HG02798 (cell line): ENCODE measurements around the gene COL5A3.

Experiments used
- ATAC-seq: cut with Tn5 transposase; IDR thresholded peaks from one replicate; pipeline ENCODE4 v1.9.1; 2021; ENCODE audit warnings: mild to moderate bottlenecking; ENCODE audit not compliant: unreplicated experiment, poor library complexity

Gene COL5A3

DNA sequence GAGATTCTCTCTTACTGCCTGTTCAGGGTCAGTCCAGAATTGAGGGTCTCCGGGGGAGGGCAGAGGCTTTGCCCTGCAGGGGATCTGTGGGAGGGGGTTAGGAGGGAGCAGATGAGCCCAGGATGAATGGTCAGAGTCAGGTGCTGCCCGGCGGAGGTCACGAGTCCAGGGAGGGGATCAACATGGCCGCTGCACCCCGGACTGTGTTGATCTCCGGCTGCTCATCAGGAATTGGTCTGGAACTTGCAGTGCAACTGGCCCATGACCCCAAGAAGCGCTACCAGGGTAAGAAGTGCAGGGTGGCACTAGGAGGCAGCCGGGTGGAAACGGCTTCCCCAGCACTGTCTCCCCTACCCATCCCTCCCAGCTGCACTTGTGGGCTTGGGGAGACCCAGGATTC, 3.0 kb upstream of the COL5A3 start, which contains the start of gene RDH8:
Gene RDH8 (plus strand): TSS at position 168 of the 400 bp plus-strand sequence. CDS start 15 bp downstream, at position 183.
- ATAC-seq: no peak

DNA sequence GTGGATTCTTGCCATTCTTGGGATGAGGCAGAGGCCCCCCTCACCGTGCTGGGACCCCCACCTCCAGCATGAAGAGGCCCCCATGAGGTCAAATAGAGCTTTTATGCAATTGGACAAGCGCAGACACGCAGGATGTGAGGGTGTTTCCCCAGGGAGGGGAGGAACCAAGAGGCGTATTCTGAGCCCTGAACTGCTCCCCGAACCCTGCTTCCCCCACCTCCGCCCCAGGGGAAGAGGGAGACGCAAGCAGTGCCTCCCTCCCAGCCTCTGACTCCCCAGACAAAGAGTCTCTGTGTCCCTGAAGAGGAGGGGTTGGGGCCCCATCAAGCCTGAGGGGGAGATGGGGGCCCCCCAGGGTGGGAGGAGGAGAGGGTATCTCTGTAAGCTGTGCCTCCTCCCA, 1.7 kb upstream of the COL5A3 start:
- no peak for ATAC-seq

DNA sequence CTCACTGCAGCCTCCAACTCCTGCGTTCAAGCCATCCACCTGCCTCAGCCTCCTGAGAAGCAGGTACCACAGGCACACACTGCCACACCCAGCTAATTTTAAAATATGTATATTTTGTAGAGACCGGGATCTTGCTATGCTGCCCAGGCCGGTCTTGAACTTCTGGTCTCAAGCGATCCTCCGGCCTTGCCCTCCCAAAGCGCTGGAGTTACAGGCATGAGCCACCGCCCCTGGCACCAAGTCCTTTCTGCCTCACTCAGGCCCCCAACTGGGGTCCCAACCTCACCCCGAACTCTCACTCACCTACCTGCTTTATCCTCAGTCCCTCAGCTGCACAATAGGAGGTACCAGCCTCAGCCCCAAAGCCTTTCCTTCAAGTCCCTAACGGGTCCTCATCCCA, 635 bp upstream of the COL5A3 start:
- ATAC-seq: no peak

DNA sequence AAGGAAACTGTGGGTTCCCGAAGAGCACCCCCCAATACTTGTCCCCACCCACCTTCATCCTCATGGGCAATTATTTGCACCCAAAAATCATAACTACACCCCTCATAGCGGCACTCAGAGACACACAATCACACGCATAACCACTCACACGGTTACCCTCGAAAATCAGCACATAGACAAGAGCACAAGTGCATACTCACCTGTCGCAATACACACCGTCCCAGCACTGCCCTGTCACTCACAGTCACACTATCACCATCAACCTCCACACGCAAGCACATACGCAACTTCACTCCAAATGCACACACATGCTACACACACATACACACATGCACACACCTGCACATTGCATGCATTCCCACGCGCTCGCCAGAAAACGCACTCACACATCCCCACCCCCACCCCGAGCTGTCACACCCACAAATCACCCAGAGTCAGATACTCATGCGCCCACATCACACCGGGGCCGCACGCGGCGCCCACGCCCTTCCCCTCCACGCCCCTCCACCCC, 535 bp downstream of the COL5A3 start:
- no peak for ATAC-seq

DNA sequence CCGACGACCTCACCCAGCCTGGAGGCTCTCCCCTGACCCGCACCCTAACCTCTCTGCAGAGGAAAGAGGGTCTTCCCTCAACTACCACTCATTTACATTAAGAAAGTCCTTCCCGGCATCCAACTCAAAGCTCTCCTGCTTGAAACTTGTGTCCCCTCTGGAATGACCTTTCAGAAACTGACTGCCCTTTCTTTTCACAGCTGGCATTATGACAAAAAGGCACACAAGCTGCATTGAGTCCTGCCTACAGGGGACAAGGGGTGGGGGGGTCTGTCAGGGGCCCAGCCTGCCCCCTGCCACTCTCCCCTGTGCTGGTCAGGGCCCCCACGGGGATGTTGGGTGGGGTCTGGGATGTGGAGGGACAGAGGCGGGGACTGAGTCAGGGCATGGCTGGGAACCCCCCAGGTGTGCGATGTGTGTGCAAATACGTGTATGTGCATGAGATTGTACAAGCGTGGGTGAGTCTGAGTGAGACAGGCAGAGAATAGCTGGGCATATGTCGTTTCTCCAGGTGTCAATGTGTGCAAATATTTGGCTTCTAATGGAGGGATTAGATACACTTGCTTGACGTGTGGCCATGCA, 2.0 kb downstream of the COL5A3 start:
- no peak for ATAC-seq

DNA sequence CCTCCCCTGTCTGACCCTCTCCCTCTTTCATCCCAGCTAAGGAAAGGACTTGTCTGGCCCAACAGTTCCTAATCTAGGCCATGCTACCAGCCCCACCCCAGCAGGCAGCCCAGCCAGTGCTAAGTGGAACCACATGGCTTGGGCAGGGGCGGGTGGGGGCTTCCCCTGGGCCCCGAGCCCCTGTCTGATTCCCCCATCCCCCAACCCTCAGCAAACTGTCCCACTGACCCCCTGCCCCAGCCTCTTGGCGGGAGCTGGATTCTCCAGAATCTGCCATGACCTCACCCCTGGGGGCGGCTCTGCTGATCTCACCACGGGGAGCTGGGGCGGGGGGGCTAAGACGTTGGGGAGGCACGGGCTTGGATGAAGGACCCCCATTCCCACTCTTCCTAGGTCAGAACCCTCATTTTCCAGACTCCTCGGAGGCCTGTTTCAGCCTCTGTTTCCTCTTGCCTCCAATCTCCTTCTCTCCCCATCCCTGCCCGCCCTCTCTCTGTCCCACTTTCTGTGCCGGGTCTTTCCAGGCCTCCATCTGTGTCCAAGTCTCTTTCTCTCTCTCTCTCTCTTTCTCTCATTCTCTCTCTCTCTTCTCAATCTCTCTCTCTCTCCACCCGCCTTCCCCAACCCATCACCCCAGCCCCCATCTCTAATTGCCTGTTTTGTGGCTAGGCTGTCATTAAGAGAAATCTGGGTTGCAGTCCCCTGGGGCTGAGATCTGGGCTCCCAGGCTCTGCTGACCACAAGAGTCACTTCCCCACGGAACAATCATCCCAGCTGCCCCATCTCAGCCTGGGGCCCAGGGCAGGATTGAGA, 2.7 kb downstream of the COL5A3 start:
- no peak for ATAC-seq

DNA sequence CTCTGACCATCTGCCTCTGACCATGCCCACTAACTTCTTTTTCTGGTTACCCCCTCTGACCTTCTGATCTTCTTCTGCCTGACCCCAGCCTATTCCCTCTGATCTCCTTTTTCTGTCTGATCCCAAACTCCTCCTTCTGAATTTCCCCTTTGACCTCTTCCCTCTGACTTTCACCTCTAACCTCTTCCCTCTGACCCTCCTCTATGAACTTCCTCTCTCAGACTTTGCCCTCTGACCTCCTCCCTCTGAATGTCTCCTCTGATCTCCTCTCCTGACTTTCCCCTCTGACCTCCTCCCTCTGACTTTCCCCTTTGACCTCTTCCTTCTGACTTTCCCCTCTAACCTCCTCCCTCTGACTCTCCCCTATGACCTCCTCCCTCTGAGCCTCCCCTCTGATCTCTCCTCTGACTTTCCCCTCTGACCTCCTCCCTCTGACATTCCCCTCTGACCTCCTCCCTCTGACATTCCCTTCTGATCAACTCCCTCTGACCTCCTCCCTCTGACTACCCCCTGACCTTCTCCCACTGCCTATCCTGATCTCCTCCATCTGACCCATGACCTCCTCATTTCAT, 3.5 kb downstream of the COL5A3 start:
- no peak for ATAC-seq

DNA sequence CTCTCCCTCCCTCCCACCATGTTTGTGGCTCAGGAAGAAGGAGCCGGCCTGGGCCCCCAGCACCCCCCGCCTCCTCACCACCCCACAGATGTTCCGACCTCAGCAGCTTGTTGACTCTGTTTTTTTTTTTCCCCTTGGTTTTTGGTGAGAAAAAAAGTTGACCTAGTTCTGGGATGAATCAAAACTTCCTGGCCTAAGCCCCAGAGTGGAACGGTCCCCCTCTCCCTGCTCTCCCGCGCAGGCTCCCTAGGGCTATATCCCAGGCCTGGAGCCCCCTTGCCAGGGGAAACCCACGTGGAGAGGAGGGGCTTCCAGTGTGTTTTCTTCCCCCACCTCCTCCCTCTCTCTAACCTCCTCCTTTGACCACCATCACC, 4.0 kb downstream of the COL5A3 start:
- ATAC-seq: no peak

DNA sequence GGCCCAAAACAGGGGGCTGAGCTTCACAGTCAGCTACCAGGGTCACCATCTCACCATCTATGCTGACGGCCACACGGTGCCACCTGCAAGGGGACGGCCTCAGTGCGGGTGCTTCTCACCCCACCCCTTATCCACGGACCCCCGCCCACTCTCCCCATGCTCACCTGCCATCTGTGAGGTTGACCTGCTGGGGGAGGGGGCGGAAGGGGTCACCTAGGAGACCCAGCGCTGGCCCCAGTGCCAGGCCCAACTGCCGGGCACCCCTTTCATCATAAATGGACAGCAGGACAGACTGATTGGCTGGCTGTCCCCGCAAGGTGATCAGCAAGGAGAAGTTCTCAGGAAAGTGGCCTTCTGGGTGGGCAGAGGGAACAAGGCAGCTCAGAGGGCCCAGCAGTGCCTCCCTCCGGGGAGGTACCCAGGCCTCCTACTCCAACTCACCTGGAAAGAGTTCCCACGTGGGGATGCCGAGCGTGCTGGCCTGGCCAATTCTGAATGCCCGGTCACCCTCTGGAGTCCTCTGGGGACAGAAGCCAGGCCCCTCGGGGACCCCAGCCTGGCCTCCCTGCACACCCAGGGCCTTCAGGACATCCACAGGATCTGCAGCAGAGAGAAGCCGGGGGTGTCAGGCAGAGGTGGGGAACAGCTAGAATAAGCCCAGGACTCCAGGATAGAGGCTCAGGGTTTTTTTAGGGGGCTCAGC, 4.5 kb downstream of the COL5A3 start:
- no peak for ATAC-seq

DNA sequence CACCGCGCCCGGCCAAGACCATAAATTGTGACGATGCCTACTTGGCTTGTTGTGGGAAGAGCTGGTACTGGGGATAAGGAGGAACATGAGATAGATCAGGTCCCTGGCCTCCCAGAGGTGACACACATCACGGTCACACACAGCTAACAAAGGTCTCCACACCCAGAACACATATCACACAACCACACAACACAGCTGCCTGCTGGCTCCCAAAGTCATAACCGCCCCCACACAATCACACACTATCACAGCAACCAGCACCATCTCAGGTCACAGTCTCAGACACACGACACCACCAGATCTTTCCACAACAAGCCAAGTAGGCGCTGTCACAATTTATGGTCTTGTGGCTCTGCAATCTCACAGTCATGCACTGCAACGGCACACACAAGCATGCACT, 5.7 kb downstream of the COL5A3 start:
- no peak for ATAC-seq

DNA sequence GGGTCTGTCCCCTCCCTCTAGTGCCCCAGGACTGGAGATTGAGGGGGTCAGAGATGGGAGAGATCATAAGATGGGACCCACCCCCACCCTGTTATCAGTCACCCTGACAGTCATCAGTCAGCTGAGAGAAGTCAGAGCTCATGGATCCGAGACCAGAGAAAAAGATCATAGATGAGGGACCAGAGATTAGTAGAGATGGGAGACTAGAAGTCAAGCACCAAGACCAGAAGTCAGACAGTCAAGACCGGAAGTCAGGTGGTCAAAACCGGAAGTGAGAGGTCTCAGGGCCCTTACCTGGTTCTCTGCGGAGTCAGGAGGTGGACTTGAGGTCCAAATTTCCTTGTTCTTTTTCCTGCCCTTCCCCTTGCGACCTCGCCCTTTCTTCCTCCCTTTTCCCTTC, 7.0 kb downstream of the COL5A3 start:
- no peak for ATAC-seq

DNA sequence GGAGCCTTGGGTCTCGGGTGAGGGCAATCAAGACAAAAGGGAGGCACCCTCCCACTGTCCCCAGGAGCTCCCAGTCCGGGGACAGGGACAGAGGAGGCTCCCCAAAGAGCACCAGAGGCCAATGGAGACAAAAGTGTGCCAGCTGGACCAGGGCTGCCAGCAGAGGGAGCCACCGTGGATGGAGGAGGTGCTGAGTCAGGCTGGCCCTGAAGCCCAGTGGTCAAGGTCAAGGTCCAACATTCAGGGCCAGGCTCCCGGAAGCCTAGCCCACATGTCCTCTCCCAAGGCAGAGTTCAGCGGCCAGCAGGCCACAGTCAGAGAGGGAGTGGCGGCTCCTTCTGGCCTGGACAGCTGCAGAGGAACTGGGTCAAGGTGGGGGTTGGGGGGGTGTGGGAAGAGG, 8.4 kb downstream of the COL5A3 start:
- no peak for ATAC-seq

DNA sequence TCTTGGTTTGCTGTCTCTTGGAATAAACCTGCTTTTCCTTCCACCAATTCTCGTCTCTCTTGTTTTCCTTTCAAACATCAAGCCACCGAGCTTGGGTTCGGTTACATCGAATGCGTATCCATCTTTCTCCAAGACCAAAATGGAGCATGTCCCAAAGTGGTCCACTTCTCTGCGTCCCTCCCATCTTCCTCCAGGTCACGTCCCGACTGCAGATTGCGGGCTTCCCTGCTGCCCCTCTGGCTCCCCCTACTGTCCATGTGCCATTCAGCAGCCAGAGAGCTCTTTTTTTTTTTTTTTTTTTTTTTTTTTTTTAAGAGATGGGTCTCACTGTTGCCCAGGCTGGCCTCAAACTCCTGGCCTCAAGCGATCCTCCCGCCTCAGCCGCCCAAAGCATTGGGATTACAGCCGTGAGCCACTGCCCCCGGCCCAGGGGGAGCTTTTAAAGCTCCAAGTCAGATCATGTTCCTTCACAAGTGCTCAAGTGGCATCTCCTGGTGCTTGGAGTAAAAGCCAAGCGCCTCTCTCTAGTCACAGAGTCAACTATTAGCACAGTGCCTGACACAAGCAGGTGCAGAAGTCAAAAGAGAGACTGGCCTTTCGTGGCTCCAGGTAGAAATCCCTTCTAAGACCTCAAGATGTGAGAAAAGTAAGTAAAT, 10.0 kb downstream of the COL5A3 start:
- ATAC-seq: no peak

DNA sequence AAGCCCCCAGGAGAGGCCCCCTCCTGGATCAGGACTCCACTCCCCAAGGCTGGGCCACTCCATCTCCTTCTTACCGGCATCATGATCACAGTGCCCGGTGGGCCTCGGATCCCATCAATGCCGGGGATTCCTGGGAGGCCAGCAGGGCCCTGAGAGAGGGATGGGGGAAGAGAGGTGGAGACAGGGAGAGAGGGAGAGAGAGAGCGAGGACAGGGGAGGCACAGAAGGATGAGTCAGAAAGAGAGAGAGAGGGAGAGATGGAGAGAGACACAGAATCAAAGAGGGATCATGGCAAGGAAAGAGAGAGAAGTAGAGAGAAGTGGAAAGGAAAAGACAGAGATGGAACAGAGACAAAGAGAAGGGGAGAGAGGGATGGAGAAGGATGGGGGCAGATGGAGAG, 13.8 kb downstream of the COL5A3 start:
- no peak for ATAC-seq

DNA sequence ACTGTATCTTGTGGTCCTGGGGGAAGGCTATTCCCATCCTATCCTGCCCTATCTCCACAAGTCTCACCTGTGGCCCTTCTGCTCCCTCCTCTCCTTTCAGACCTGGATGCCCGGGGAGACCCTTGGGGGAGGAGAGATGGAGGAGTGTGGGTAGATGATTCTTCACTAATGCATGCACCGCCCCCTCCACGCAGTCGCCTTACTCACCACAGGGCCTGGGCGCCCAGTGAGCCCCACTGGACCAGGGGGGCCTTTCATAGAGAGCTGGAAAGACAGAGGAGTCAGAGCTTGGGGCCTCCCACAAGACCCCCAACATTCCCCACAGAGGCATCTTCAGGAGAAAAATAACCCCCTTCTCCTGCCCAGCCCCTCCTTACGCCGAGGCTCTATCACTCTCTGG, 14.3 kb downstream of the COL5A3 start:
- ATAC-seq: no peak

DNA sequence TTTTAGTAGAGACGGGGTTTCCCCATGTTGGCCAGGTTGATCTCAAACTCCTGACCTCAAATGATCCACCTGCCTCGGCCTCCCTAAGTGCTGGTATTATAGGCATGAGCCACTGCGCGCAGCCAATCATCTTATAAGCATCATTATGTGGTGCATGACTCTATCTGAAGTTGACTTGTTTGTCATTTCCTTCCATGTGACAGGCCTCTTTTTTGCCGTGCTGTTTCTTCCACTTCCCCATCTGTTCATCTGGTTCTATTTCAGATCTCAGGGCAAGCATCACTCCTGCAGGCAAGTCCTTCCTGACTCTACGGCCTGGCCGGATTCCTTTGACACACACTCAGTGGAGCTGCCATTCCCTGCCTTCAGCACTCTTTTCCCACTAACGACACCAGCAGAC, 15.2 kb downstream of the COL5A3 start:
- no peak for ATAC-seq

DNA sequence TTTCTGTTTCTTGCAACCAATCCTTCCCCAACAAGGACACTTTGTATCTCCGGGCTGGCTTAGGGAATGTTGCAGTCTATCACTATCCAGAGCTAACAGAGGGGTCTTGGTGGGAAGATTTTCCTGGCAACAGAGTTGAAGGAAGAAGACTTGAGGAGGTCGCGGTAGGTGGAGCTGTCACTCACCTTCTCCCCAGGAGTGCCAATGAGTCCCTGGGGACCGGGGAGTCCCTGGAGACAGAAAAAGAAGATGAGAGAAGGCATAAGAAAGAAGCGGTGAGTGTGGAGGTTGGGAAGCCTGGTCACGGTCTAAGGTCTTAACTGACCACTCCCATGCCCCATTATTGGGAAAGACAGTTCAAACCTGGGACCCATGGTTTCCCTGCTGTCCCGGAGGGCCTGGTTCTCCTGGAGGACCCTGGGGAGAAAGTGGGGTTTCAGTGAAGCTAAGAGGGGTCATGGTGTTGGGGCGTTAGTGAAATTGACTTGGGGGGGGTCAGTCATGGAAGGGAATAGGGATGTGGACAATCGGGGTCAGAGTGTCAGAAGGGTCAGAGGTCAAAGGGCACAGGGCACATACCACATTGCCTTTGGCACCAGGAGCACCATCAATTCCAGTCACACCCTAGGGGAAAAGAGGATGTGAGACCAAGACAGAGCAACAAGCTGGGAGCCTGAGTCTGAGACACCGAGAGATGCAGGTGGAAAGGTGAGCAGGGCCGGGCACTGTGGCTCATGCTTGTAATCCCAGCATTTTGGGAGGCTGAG, 18.7 kb downstream of the COL5A3 start:
- no peak for ATAC-seq

DNA sequence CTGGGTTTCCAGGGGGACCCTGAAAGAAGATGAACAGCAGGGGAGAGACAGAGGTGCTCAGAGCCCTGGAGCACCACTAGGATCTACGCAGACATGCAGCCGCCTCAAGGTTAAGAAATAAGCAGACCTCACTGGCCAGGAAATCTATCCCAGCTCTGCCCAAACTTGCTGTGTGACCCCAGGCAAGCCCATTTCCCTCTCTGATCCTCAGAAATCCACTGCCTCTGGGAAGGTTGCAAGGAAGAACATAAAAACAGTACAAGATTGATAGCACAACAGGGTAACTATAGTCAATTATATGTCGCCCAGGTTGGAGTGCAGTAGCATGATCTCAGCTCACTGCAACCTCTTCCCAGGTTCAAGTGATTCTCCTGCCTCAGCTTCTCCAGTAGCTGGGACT, 20.8 kb downstream of the COL5A3 start:
- ATAC-seq: no peak

DNA sequence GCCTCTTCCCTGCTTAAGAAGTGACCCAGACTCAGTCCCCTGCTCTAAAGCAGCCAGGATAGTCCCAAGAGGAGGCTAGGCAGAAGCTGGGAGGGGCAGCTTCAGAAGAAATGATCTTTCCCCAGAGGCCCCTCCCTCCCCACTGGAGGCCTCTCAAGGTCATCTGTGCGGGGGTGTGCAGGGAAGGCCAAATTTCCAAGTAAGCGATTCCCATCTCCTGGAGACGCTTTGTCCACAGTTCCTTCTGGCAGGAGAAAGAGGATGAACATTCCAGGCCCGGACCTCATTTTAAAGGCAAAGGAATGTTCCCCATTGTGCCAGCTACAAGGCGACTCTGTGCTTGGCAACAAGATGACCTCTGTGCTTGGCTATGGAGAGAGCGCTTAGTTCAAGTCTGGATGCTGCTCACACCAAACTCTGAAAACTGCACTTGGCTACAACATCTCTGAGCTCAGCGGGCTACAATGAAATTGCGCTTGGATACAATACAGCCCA, 23.5 kb downstream of the COL5A3 start:
- no peak for ATAC-seq
